H1 (cell line): ENCODE results near the gene DIRAS2. TPM values are rescaled to one million over a fixed set of nuclear protein-coding genes. Genes with fewer than 3 reads are reported as not detected.

ENCODE experiments used
- ATF2 ChIP-seq: IDR thresholded peaks from 2 replicates; pipeline ENCODE4 v1.6.1; 2012; ENCODE audit warnings: low read length, inconsistent platforms
- KDM1A ChIP-seq: fragments of 200-600, 300-600 bp; sonication (generic); IDR thresholded peaks from 2 replicates; pipeline ENCODE4 v1.7.1; 2016; ENCODE audit warnings: mild to moderate bottlenecking, low read length, borderline replicate concordance
- POLR2A ChIP-seq, 2 experiments: IDR thresholded peaks; 1 replicate in 1 of 2; 2 replicates in 1 of 2; pipeline ENCODE4 v1.6.1; 2011; ENCODE audit warnings: low read depth in 2 of 2, low read length in 2 of 2, mild to moderate bottlenecking in 2 of 2; ENCODE audit errors: control extremely low read depth in 1 of 2
- POLR2AphosphoS5 ChIP-seq: IDR thresholded peaks from 2 replicates; pipeline ENCODE4 v1.6.1; 2011; ENCODE audit warnings: low read depth, low read length
- polyA plus RNA-seq, 7 experiments: library from polyadenylated mRNA; depleted of rRNA in 3 of 7; stranded (reverse) in 5 of 7; unstranded in 2 of 7; fragments of >200 nt in 5 of 7; fragments of 200-250 nt in 2 of 7; gene quantifications; 1 replicate in 5 of 7; 2 replicates in 1 of 7; 4 replicates in 1 of 7; pipeline versions ENCODE4 v1.2.1 to v1.2.3, GENCODE V29; 2011 to 2013; ENCODE audit warnings: missing spikeins in 2 of 7, mixed read lengths in 2 of 7
- total RNA-seq: library from RNA; stranded (reverse); fragmentation: NEBNext Ultra II Directional; extraction: Animal tissue kit (Norgen Biotek cat#: 25700); gene quantifications from 2 replicates; pipeline ENCODE4 v1.2.1, GENCODE V29; 2021

The DIRAS2 gene
- total and polyA plus RNA-seq, 2 of the 8 experiments (the other 6 are each of a cell fraction or from before 2014, with no cell fraction given), result 0.06 to 0.15 TPM

GRCh38 chr9:90651246-90651645 lies 8.6 kb upstream of the DIRAS2 start (continued):
- TF ChIP-seq ATF2 (no peak), POLR2AphosphoS5 (no peak), POLR2A (IDR thresholded peaks at IDR 0.05; ENCODE audit: control extremely low read depth in 1 of 2, low read depth in 2 of 2, low read length in 2 of 2) (no peak), KDM1A (no peak)
